Measurements from ENCODE around the gene PTPRN2. TPM values are rescaled to one million over a fixed set of nuclear protein-coding genes. Genes with fewer than 3 reads are reported as not detected.

PTPRN2 gene
- total RNA-seq, 2 experiments from 2014 or later = 0.70 TPM; not detected in 1

GRCh38 chr7:158533386-158534133 is 54.1 kb downstream of the PTPRN2 start:
- H2AFZ ChIP-seq (ENCODE audit: low read length) = no peak overlapping the region
- BruUV-seq (replicated peaks) = no TSS peak
- no peak for DNase-seq (ENCODE audit: low spot score)
- CTCF ChIA-PET (ENCODE audit: unreplicated experiment) = interaction anchor here (0.6 kb wide), 1 partner anchor 444 kb away, joined by 3 read pairs; no protein-coding TSS in a partner anchor
- no peak overlapping the region for H3K4me2 ChIP-seq (ENCODE audit: low read length)
- H3K4me3 ChIP-seq (ENCODE audit: low read depth, low read length, poor library complexity, severe bottlenecking) = no peak overlapping the region
- no peaks in the 10 kb centered on the region for H3K9me3 ChIP-seq (ENCODE audit: low read length)
- POLR2A ChIA-PET = no interaction called here
- H3K27ac ChIP-seq (ENCODE audit: low read depth, low read length, poor library complexity, severe bottlenecking) = no peak overlapping the region
- intact Hi-C loops (cut with micrococcal nuclease; ENCODE audit: unreplicated experiment) = no loop called here
- H3K4me1 ChIP-seq (ENCODE audit: insufficient read depth, low read length, poor library complexity, severe bottlenecking) = no peaks in the 10 kb centered on the region
- no peaks in the 10 kb centered on the region for H4K20me1 ChIP-seq (ENCODE audit: insufficient read depth, low read length)
- H3K36me3 ChIP-seq (ENCODE audit: insufficient read depth, low read length) = no peaks in the 10 kb centered on the region
- TF ChIP-seq EZH2phosphoT487 (IDR thresholded peaks at IDR 0.05; ENCODE audit: borderline replicate concordance, low read depth, low read length) = no peak
- no peak for TF ChIP-seq CTCF (conservative IDR thresholded peaks at IDR 0.05; ENCODE audit: low read length)
- no peaks in the 10 kb centered on the region for H3K79me2 ChIP-seq (ENCODE audit: insufficient read depth, low read depth, low read length)
- no peaks in the 10 kb centered on the region for H3K9me2 ChIP-seq (ENCODE audit: insufficient read depth, low read length)

DNA sequence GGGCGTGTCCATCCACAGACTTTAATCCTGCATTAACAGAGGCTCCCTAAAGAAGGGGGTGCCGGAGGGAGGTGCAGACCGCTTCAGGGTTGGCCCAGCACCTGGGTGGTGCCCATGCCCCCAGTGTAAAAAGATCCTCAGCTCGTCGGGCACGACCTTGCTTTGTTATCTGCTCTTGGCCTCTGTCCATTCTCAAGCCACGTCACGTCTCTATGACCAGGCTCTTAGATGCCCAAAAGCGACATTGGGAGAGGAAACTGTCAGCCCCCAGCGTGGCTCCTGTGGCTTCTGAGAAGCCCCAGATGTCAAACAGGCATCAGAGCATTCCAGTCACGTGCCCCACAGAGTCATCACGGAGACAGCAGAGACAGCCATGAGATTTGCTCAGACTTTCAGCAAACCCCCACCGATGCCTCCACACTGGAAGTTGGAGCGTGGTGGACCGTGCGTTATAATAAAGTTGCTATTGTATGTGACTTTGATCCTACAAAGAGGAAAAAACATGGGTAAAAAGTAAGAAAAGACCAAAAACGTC is 55.5 kb downstream of the PTPRN2 start:
- no TSS peak for BruUV-seq (replicated peaks)
- intact Hi-C loops (cut with micrococcal nuclease; ENCODE audit: unreplicated experiment) = no loop called here
- Histone ChIP-seq H2AFZ (ENCODE audit: low read length) (no peak overlapping the region), H4K20me1 (ENCODE audit: insufficient read depth, low read length) (no peaks in the 10 kb centered on the region), H3K79me2 (ENCODE audit: insufficient read depth, low read depth, low read length) (no peaks in the 10 kb centered on the region), H3K36me3 (ENCODE audit: insufficient read depth, low read length) (no peaks in the 10 kb centered on the region), H3K4me3 (ENCODE audit: low read depth, low read length, poor library complexity, severe bottlenecking) (no peak overlapping the region), H3K9me3 (ENCODE audit: low read length) (no peaks in the 10 kb centered on the region), H3K4me1 (ENCODE audit: insufficient read depth, low read length, poor library complexity, severe bottlenecking) (no peaks in the 10 kb centered on the region), H3K4me2 (ENCODE audit: low read length) (no peak overlapping the region), H3K27ac (ENCODE audit: low read depth, low read length, poor library complexity, severe bottlenecking) (no peak overlapping the region), H3K9me2 (ENCODE audit: insufficient read depth, low read length) (no peaks in the 10 kb centered on the region)
- no peak for DNase-seq (ENCODE audit: low spot score)
- TF ChIP-seq CTCF (conservative IDR thresholded peaks at IDR 0.05; ENCODE audit: low read length) (no peak), EZH2phosphoT487 (IDR thresholded peaks at IDR 0.05; ENCODE audit: borderline replicate concordance, low read depth, low read length) (no peak)
- POLR2A ChIA-PET = no interaction called here
- CTCF ChIA-PET (ENCODE audit: unreplicated experiment) = no interaction called here

DNA sequence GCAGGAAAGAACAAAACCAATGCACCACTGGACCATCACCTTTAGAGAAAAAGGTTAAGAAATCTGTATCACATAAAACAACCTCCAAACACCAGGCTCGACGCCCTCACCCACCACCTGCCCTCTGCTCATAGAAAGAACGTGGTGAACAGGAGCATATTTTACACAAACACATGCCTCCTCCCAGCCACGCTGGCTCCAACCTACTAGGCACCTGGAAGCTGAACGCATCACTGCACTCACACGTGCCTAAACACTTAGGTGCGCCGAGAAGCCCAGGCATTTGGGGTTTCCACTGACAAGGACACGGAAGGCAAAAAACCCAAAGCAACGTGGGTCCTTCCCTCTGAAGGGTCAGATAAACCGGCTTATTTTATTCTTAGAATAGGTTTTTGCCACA is 56.0 kb downstream of the PTPRN2 start:
- Histone ChIP-seq H3K4me1 (ENCODE audit: insufficient read depth, low read length, poor library complexity, severe bottlenecking) (no peaks in the 10 kb centered on the region), H3K9me2 (ENCODE audit: insufficient read depth, low read length) (no peaks in the 10 kb centered on the region), H2AFZ (ENCODE audit: low read length) (no peak overlapping the region), H4K20me1 (ENCODE audit: insufficient read depth, low read length) (no peaks in the 10 kb centered on the region), H3K9me3 (ENCODE audit: low read length) (no peaks in the 10 kb centered on the region), H3K79me2 (ENCODE audit: insufficient read depth, low read depth, low read length) (no peaks in the 10 kb centered on the region), H3K36me3 (ENCODE audit: insufficient read depth, low read length) (no peaks in the 10 kb centered on the region), H3K4me2 (ENCODE audit: low read length) (no peak overlapping the region), H3K27ac (ENCODE audit: low read depth, low read length, poor library complexity, severe bottlenecking) (no peak overlapping the region), H3K4me3 (ENCODE audit: low read depth, low read length, poor library complexity, severe bottlenecking) (no peak overlapping the region)
- POLR2A ChIA-PET = no interaction called here
- intact Hi-C loops (cut with micrococcal nuclease; ENCODE audit: unreplicated experiment) = no loop called here
- no TSS peak for BruUV-seq (replicated peaks)
- TF ChIP-seq EZH2phosphoT487 (IDR thresholded peaks at IDR 0.05; ENCODE audit: borderline replicate concordance, low read depth, low read length) (no peak), CTCF (conservative IDR thresholded peaks at IDR 0.05; ENCODE audit: low read length) (no peak)
- CTCF ChIA-PET (ENCODE audit: unreplicated experiment) = no interaction called here
- DNase-seq (ENCODE audit: low spot score) = no peak

All from OCI-LY7 (cell line).